HEK293 (cell line): ENCODE measurements around the gene CATSPERD.
A peak's percentile ranks its signal among the peaks of the same experiment; 100 is the strongest.

Experiments
- CTCF ChIA-PET: fragments of 350-600 bp; formaldehyde crosslinking; extraction: SDS; loops from one replicate; lab custom pipeline; 2021; ENCODE audit warnings: antibody characterized with exemption; lab: Yijun Ruan, JAX
- POLR2A ChIA-PET: fragments of 300-600 bp; formaldehyde crosslinking; extraction: SDS; loops from one replicate; lab custom pipeline; 2020; ENCODE audit warnings: antibody characterized with exemption, inconsistent platforms; lab: Yijun Ruan, JAX
- H3K27ac ChIP-seq: fragments of 200-500 bp; sonication (Bioruptor generic); 2 replicates; pipeline ENCODE4 v1.5.1; 2014; ENCODE audit warnings: low read depth, low read length, control low read depth, inconsistent platforms; ENCODE audit errors: extremely low read depth
- H3K36me3 ChIP-seq, 2 experiments: fragments of 200-500 bp in 1 of 2; sonication (Bioruptor generic) in 1 of 2; 1 replicate in 1 of 2; 2 replicates in 1 of 2; pipeline ENCODE4 v1.5.1; 2014 to 2017; ENCODE audit warnings: inconsistent platforms in 2 of 2, low read length in 2 of 2; ENCODE audit not compliant: control insufficient read depth in 2 of 2, insufficient read depth in 1 of 2
- H3K4me1 ChIP-seq: fragments of 200-500 bp; sonication (Bioruptor generic); 2 replicates; pipeline ENCODE4 v1.5.1; 2014; ENCODE audit warnings: mild to moderate bottlenecking, low read length, inconsistent platforms; ENCODE audit not compliant: control insufficient read depth, insufficient read depth
- H3K4me3 ChIP-seq: 2 replicates; pipeline ENCODE4 v1.5.1; 2011; ENCODE audit warnings: low read depth, mild to moderate bottlenecking, control low read depth, low read length, moderate library complexity
- H3K9me3 ChIP-seq: fragments of 200-500 bp; sonication (Bioruptor generic); 2 replicates; pipeline ENCODE4 v1.5.1; 2014; ENCODE audit warnings: low read depth, low read length, inconsistent platforms; ENCODE audit not compliant: control insufficient read depth, insufficient read depth
- ELK4 ChIP-seq: IDR thresholded peaks from 2 replicates; pipeline ENCODE4 v1.6.1; 2011; ENCODE audit warnings: mild to moderate bottlenecking, low read depth, low read length, borderline replicate concordance
- SP3 ChIP-seq: fragments of 450-650 bp; formaldehyde crosslinking; IDR thresholded peaks from 2 replicates; pipeline ENCODE4 v1.5.1; 2016; ENCODE audit warnings: missing biosample characterization, missing genetic modification characterization
- ZBTB26 ChIP-seq: fragments of 450-650 bp; formaldehyde crosslinking; optimal IDR thresholded peaks from 2 replicates; pipeline ENCODE3; 2016; ENCODE audit warnings: missing biosample characterization, mild to moderate bottlenecking, missing genetic modification characterization
- ZFP3 ChIP-seq: fragments of 450-650 bp; formaldehyde crosslinking; IDR thresholded peaks from 2 replicates; pipeline ENCODE4 v1.5.1; 2016; ENCODE audit warnings: low read depth, missing biosample characterization, missing genetic modification characterization
- ZFP37 ChIP-seq: fragments of 450-650 bp; formaldehyde crosslinking; IDR thresholded peaks from 2 replicates; pipeline ENCODE4 v1.5.1; 2016; ENCODE audit warnings: missing biosample characterization, missing genetic modification characterization
- ZNF121 ChIP-seq: fragments of 450-650 bp; formaldehyde crosslinking; IDR thresholded peaks from 2 replicates; pipeline ENCODE4 v1.5.1; 2016; ENCODE audit warnings: missing biosample characterization, missing genetic modification characterization
- ZNF202 ChIP-seq: fragments of 450-650 bp; formaldehyde crosslinking; IDR thresholded peaks from 2 replicates; pipeline ENCODE4 v1.5.1; 2016; ENCODE audit warnings: missing biosample characterization, missing genetic modification characterization, borderline replicate concordance
- ZNF280D ChIP-seq: fragments of 450-650 bp; formaldehyde crosslinking; IDR thresholded peaks from 2 replicates; pipeline ENCODE4 v1.5.1; 2016; ENCODE audit warnings: missing biosample characterization, missing genetic modification characterization
- ZNF335 ChIP-seq: fragments of 450-650 bp; formaldehyde crosslinking; conservative IDR thresholded peaks from 2 replicates; pipeline ENCODE4 v1.5.1; 2016; ENCODE audit warnings: missing biosample characterization, missing genetic modification characterization
- ZNF354C ChIP-seq: fragments of 450-650 bp; formaldehyde crosslinking; IDR thresholded peaks from 2 replicates; pipeline ENCODE4 v1.5.1; 2016; ENCODE audit warnings: missing biosample characterization, missing genetic modification characterization, low read depth, borderline replicate concordance
- ZNF37A ChIP-seq: fragments of 450-650 bp; IDR thresholded peaks from 2 replicates; pipeline ENCODE4 v1.5.1; 2018; ENCODE audit warnings: missing biosample characterization, missing genetic modification characterization
- ZNF518A ChIP-seq: fragments of 450-650 bp; formaldehyde crosslinking; conservative IDR thresholded peaks from 2 replicates; pipeline ENCODE4 v1.5.1; 2016; ENCODE audit warnings: low read depth, missing biosample characterization, missing genetic modification characterization
- ZNF521 ChIP-seq: fragments of 450-650 bp; formaldehyde crosslinking; IDR thresholded peaks from 2 replicates; pipeline ENCODE4 v1.5.1; 2017; ENCODE audit warnings: missing biosample characterization, mild to moderate bottlenecking, missing genetic modification characterization
- ZNF677 ChIP-seq: fragments of 450-650 bp; IDR thresholded peaks from 2 replicates; pipeline ENCODE4 v1.5.0; 2018; ENCODE audit warnings: missing biosample characterization, mild to moderate bottlenecking, missing genetic modification characterization, moderate library complexity
- ZNF707 ChIP-seq: fragments of 450-650 bp; formaldehyde crosslinking; IDR thresholded peaks from 2 replicates; pipeline ENCODE4 v1.5.1; 2016; ENCODE audit warnings: missing biosample characterization, missing genetic modification characterization
- ZXDB ChIP-seq: fragments of 450-650 bp; formaldehyde crosslinking; IDR thresholded peaks from 2 replicates; pipeline ENCODE4 v1.5.1; 2016; ENCODE audit warnings: missing biosample characterization, missing genetic modification characterization

CATSPERD gene

GRCh38 chr19:5809469-5809868, 89.0 kb downstream of the CATSPERD start (continued):
- TF ChIP-seq ZNF280D (tag by site-specific recombination) (no peak), ZNF707 (tag by site-specific recombination) (no peak), ZBTB26 (tag by site-specific recombination) (no peak), ZFP37 (tag by site-specific recombination) (no peak), ZNF518A (tag by site-specific recombination) (no peak), ZNF37A (tag by site-specific recombination) (no peak)

GRCh38 chr19:5811117-5811516, 90.7 kb downstream of the CATSPERD start:
- TF ChIP-seq ZNF121 (tag by site-specific recombination) (no peak), ZFP3 (tag by site-specific recombination) (peak; percentile 65; the same call in 1 of the 2 replicates)
- POLR2A ChIA-PET = no interaction called here
- Histone ChIP-seq H3K9me3 (no peaks in the 10 kb centered on the region), H3K27ac (no peak overlapping the region), H3K36me3 (no peaks in the 10 kb centered on the region), H3K4me1 (no peaks in the 10 kb centered on the region), H3K4me3 (no peak overlapping the region)
- CTCF ChIA-PET = interaction anchor here (1.1 kb wide), 1 partner anchor 12 kb away, joined by 3 read pairs; no protein-coding TSS in a partner anchor

GRCh38 chr19:5814123-5814851, 93.8 kb downstream of the CATSPERD start:
- H3K9me3 ChIP-seq = no peaks in the 10 kb centered on the region
- H3K4me3 ChIP-seq = no peak overlapping the region
- TF ChIP-seq ZFP3 (tag by site-specific recombination) (peak; percentile 93), ZNF354C (tag by site-specific recombination) (no peak), ZNF335 (tag by site-specific recombination) (no peak), ZXDB (tag by site-specific recombination) (no peak), ZNF521 (tag by site-specific recombination) (no peak), ZNF202 (tag by site-specific recombination) (no peak), ZNF677 (no peak), SP3 (tag by site-specific recombination) (no peak), ELK4 (no peak)
- H3K27ac ChIP-seq = no peak overlapping the region
- H3K36me3 ChIP-seq = no peaks in the 10 kb centered on the region
- H3K4me1 ChIP-seq = no peaks in the 10 kb centered on the region
- ChIA-PET POLR2A (no interaction called here), CTCF (interaction anchor here (2.6 kb wide), 1 partner anchor 10 kb away, joined by 19 read pairs; the partner anchor contains the start of gene NRTN)
